ENCODE results near the gene RASD2. TPM values are rescaled to one million over a fixed set of nuclear protein-coding genes. Genes with fewer than 3 reads are reported as not detected.

RASD2 gene
- total RNA-seq, 1 donor from 2014 or later = 2.0 TPM

DNA sequence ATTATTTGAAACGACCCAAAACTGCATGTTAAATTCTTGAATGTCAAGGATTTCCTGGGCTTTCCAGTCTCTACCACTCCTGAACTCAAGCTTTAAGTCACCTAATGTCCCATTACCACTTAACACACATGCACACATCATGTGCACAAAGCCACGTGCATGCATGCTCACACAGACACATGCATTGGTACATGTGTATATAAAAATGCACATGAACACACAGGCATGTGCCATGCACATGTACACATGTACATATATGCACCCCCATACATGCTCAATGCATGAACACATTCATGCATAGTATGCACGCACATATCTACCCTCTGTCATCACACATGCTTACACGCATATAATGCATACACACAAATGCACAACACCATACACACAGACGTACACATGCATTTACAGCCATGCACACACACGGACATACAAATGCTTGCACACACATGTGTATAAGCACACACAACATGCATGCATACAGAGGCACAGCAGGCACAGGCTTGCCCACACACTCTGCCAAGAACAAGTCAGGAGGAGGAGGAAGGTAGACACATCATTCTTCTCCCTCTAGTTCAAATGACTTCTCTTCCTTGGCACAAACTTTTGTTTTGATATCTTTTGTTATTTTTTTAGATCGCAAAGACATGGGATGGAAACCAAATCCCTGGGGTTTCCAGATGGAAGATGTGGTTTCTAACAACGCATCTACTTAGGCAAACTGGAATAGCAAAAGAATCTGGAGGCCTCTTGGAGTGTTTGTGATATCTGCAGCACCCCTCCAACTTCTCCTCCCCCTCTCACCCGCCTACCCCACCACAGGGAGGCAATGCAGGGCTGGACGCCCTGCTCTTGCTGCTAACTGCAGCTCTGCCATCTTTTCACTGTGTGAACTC is 24.6 kb downstream of the RASD2 start:
- DNase-seq (ENCODE audit: extremely low spot score in 2 of 2) = no peak
- intact Hi-C loops (cut with DNase I) = no loop called here
- Histone ChIP-seq H3K27me3 (no peaks in the 10 kb centered on the region), H3K36me3 (no peaks in the 10 kb centered on the region), H3K4me1 (peaks cover 18% of the 10 kb centered on the region), H3K27ac (no peak overlapping the region), H3K4me3 (no peak overlapping the region), H3K9me3 (no peaks in the 10 kb centered on the region)
- TF ChIP-seq POLR2AphosphoS5 (IDR thresholded peaks at IDR 0.05; ENCODE audit: insufficient read depth in 1 of 2, low read depth in 1 of 2) (no peak), POLR2A (IDR thresholded peaks at IDR 0.05) (no peak)
- TF ChIP-seq, protein P1, sequence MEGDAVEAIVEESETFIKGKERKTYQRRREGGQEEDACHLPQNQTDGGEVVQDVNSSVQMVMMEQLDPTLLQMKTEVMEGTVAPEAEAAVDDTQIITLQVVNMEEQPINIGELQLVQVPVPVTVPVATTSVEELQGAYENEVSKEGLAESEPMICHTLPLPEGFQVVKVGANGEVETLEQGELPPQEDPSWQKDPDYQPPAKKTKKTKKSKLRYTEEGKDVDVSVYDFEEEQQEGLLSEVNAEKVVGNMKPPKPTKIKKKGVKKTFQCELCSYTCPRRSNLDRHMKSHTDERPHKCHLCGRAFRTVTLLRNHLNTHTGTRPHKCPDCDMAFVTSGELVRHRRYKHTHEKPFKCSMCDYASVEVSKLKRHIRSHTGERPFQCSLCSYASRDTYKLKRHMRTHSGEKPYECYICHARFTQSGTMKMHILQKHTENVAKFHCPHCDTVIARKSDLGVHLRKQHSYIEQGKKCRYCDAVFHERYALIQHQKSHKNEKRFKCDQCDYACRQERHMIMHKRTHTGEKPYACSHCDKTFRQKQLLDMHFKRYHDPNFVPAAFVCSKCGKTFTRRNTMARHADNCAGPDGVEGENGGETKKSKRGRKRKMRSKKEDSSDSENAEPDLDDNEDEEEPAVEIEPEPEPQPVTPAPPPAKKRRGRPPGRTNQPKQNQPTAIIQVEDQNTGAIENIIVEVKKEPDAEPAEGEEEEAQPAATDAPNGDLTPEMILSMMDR (IDR thresholded peaks at IDR 0.05) = no peak

DNA sequence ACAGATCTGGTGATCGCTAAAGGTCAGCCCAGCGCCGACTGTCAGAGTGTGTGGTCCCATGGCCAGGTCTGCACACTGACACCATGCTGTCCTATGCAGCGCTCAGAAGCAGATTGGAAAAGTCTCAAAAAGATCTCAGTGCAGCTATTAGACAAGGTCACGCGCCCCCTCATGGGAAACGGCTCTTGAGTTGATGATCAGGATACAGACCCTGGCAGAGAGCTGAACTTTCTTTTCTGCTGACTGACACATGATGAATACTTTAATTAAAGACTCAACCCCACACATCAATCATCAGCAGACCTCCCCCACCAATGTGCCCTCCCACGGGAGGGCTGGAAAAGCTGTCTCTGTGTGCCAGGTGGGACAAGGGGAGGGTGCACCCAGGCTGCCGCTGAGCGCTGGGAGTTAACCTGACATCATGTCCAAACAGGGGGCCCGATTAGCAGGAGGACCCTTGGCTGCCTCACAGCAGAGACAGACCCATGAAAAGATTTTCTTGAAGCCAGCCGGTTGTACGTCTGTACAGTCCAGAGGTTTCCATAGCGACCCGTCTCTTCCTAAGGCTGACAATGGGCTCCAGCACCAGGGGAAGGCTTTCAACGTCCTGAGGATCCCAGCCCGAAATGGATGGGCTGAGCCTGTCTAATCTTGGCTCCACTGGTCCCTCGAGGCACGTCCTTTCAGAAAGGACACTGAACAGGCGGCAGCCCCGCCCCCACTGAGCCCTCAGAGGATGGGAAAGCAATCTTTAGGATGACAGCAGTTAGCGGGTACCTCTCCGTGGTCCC is 26.9 kb downstream of the RASD2 start:
- H3K27ac ChIP-seq = no peak overlapping the region
- no peaks in the 10 kb centered on the region for H3K36me3 ChIP-seq
- H3K27me3 ChIP-seq = no peaks in the 10 kb centered on the region
- H3K9me3 ChIP-seq = no peaks in the 10 kb centered on the region
- no peak for DNase-seq (ENCODE audit: extremely low spot score in 2 of 2)
- H3K4me3 ChIP-seq = no peak overlapping the region
- peaks cover 18% of the 10 kb centered on the region for H3K4me1 ChIP-seq
- TF ChIP-seq POLR2A (IDR thresholded peaks at IDR 0.05) (no peak), POLR2AphosphoS5 (IDR thresholded peaks at IDR 0.05; ENCODE audit: insufficient read depth in 1 of 2, low read depth in 1 of 2) (no peak)
- TF ChIP-seq, protein P1 (IDR thresholded peaks at IDR 0.05) = no peak
- intact Hi-C loops (cut with DNase I) = no loop called here

DNA sequence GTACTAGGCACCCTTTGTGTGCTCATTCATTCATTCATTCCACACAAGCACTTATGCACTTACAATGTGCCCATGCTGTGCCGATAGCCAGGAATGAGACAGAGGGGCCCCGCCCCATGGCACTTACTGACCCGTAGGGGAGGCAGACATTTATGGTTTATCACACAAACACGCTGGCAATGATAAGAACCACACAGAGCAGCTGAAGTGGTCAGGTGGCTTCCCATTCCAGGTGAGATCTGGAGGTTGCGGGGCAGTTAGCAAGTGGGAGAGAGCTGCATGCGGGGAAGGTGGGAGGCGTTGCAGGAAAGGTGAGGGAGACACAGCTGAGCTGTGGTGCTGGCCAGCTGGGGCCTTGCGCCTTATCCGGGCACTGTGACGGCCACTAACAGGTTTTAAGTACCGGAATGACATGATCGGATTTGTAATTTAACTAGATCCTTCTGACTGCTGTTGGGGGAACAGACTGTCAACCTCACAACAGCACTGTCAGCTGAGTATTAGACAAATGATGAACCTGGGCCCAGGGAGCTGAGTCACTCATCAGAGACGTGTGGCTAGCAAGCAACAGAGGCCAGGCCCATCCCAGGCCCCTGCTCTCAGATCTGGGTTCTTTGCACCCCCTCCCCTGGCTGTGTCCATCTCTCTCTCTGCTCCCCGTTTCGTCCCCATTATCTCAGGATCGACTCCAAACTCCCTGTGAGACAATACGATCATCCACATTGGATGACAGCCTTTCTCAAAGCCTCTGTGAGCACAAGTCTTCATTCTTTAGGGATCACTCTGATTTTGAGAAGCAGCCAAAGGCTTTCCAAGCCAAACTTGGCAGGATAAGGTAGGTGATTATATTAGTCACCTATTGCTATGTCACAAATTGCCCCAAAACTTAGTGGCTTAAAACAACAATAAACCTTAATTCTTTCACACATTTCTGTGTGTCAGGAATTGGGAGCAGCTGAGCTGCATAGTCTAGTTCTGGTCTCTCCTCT is 28.4 kb downstream of the RASD2 start:
- H3K9me3 ChIP-seq = no peaks in the 10 kb centered on the region
- peaks cover 18% of the 10 kb centered on the region for H3K4me1 ChIP-seq
- H3K4me3 ChIP-seq = no peak overlapping the region
- no peak for TF ChIP-seq POLR2AphosphoS5 (IDR thresholded peaks at IDR 0.05; ENCODE audit: insufficient read depth in 1 of 2, low read depth in 1 of 2)
- intact Hi-C loops (cut with DNase I) = no loop called here
- no peaks in the 10 kb centered on the region for H3K27me3 ChIP-seq
- DNase-seq (ENCODE audit: extremely low spot score in 2 of 2) = no peak
- H3K36me3 ChIP-seq = no peaks in the 10 kb centered on the region
- H3K27ac ChIP-seq = no peak overlapping the region

DNA sequence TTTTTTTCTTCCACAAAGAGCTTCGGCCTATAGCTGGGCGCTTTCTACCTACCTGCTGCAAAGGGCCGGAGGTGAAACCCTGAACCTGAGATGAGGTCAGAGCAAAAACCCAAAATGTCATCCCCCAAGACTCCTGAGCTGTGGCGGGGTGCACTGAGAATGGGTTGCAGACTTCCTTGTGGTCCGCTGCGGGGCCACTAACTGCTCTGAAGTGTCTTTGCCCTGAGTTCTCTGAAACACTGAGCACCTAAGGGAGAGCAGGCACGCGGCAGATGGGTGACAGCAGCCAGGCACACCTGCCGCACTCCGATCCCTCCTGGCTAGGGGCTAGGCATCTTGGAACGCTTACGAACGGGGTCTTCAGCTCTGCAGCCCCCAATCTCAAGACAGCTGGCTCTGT is 29.3 kb downstream of the RASD2 start:
- no peaks in the 10 kb centered on the region for H3K9me3 ChIP-seq
- no peak overlapping the region for H3K27ac ChIP-seq
- TF ChIP-seq, protein P1 (IDR thresholded peaks at IDR 0.05) = no peak
- TF ChIP-seq POLR2AphosphoS5 (IDR thresholded peaks at IDR 0.05; ENCODE audit: insufficient read depth in 1 of 2, low read depth in 1 of 2) = no peak
- TF ChIP-seq POLR2A (IDR thresholded peaks at IDR 0.05) = no peak
- intact Hi-C loops (cut with DNase I) = no loop called here
- no peaks in the 10 kb centered on the region for H3K36me3 ChIP-seq
- peaks cover 11% of the 10 kb centered on the region for H3K4me1 ChIP-seq
- DNase-seq (ENCODE audit: extremely low spot score in 2 of 2) = no peak
- no peaks in the 10 kb centered on the region for H3K27me3 ChIP-seq
- H3K4me3 ChIP-seq = no peak overlapping the region

Measured in vagina (tissue), 2 donors.